ENCODE data around the gene CLTRN.

The CLTRN gene

DNA sequence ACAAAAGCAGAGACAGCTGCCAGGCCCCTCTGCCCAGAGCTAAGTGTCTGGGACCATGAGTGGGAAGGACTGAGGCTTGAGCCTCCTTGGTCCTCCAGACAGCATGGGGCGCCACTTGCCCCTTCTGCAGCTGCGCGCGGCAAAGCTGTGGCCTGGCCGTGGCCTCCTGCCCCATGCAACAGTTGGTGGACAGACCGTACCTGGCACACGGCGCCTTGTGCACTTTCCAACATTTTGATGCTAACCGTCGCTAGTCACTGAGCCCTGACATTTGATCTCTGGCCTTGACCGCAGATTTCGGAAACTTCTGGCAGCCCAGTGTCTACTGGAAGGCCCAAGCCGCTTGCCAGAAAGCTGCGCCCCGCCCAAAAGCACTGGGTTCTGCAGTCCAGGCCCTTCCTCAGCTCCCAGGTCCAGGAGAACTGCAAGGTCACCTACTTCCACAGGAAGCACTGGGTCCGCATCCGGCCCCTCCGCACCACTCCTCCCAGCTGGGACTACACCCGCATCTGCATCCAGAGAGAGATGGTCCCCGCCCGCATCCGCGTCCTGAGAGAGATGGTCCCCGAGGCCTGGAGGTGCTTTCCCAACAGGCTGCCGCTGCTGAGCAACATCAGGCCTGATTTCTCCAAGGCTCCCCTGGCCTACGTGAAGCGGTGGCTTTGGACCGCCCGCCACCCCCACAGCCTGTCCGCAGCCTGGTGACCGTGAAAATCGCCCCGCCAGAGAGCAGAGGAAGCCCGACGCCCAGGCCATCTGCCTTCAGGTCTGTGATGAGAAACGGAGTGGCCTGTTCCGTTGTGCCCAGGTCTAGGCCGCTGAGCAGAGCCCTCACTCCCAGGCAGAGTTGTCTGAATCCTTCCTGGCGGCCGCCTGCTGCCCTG lies 38.1 kb upstream of the CLTRN start:
- Histone ChIP-seq H3K4me3 (ENCODE audit: low read depth, low read length) (no peak overlapping the region), H3K27ac (ENCODE audit: extremely low read depth, low read depth, low read length) (no peak overlapping the region), H3K9me3 (ENCODE audit: control insufficient read depth, insufficient read depth, low read depth, low read length) (no peaks in the 10 kb centered on the region), H3K4me1 (ENCODE audit: control insufficient read depth, insufficient read depth, low read length) (no peaks in the 10 kb centered on the region), H3K36me3 (ENCODE audit: control insufficient read depth in 2 of 2, insufficient read depth in 1 of 2, low read length in 2 of 2) (peaks cover 10 to 31% of the 10 kb centered on the region in 2 experiments)
- TF ChIP-seq KLF16 (tag by site-specific recombination; IDR thresholded peaks at IDR 0.05), result no peak
- no peak for TF ChIP-seq ZNF776 (tag by site-specific recombination; IDR thresholded peaks at IDR 0.05; ENCODE audit: borderline replicate concordance)
- TF ChIP-seq, protein P1, sequence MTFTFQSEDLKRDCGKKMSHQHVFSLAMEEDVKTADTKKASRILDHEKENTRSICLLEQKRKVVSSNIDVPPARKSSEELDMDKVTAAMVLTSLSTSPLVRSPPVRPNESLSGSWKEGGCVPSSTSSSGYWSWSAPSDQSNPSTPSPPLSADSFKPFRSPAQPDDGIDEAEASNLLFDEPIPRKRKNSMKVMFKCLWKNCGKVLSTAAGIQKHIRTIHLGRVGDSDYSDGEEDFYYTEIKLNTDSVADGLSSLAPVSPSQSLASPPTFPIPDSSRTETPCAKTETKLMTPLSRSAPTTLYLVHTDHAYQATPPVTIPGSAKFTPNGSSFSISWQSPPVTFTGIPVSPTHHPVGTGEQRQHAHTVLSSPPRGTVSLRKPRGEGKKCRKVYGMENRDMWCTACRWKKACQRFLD (tag by site-specific recombination; IDR thresholded peaks at IDR 0.05), result no peak
- TF ChIP-seq ZNF391 (tag by site-specific recombination; IDR thresholded peaks at IDR 0.05; ENCODE audit: borderline replicate concordance, low read depth), result no peak
- TF ChIP-seq KLF10 (tag by site-specific recombination; IDR thresholded peaks at IDR 0.05), result no peak
- TF ChIP-seq ZNF146 (tag by site-specific recombination; IDR thresholded peaks at IDR 0.05), result no peak
- no peak for TF ChIP-seq KLF9 (tag by site-specific recombination; IDR thresholded peaks at IDR 0.05; ENCODE audit: low read depth)
- TF ChIP-seq, protein P2, sequence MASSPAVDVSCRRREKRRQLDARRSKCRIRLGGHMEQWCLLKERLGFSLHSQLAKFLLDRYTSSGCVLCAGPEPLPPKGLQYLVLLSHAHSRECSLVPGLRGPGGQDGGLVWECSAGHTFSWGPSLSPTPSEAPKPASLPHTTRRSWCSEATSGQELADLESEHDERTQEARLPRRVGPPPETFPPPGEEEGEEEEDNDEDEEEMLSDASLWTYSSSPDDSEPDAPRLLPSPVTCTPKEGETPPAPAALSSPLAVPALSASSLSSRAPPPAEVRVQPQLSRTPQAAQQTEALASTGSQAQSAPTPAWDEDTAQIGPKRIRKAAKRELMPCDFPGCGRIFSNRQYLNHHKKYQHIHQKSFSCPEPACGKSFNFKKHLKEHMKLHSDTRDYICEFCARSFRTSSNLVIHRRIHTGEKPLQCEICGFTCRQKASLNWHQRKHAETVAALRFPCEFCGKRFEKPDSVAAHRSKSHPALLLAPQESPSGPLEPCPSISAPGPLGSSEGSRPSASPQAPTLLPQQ (tag by site-specific recombination; IDR thresholded peaks at IDR 0.05), result no peak
- TF ChIP-seq, protein P3, sequence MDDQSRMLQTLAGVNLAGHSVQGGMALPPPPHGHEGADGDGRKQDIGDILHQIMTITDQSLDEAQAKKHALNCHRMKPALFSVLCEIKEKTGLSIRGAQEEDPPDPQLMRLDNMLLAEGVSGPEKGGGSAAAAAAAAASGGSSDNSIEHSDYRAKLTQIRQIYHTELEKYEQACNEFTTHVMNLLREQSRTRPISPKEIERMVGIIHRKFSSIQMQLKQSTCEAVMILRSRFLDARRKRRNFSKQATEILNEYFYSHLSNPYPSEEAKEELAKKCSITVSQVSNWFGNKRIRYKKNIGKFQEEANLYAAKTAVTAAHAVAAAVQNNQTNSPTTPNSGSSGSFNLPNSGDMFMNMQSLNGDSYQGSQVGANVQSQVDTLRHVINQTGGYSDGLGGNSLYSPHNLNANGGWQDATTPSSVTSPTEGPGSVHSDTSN (CRISPR knock-in tag; IDR thresholded peaks at IDR 0.05), result no peak
- TF ChIP-seq SETDB1 (IDR thresholded peaks at IDR 0.05; ENCODE audit: insufficient read length, low read length), result no peak
- CTCF ChIA-PET, result interaction anchor here (0.6 to 0.7 kb wide), 2 partner anchors 352 to 1158 kb away, joined by 3 read pairs; no protein-coding TSS in a partner anchor
- POLR2A ChIA-PET, result interaction anchor here (0.6 kb wide), 1 partner anchor 27 kb away, joined by 5 read pairs; no protein-coding TSS in a partner anchor

DNA sequence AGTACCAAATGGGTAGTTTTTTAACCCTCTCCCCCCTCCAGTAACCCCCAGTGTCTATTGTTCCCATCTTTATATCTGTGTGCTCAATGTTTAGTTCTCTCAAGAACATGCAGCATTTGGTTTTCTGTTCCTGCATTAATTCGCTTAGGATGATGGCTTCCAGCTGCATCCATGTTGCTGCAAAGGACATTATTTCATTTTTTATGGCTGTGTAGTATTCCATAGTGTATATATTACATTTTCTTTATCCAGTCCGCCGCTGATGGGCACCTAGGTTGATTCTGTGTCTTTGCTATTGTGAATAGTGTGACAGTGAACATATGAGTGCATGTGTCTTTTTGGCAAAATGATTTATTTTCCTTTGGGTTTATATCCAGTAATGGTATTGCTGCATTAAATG lies 31.9 kb upstream of the CLTRN start:
- TF ChIP-seq, protein P4, sequence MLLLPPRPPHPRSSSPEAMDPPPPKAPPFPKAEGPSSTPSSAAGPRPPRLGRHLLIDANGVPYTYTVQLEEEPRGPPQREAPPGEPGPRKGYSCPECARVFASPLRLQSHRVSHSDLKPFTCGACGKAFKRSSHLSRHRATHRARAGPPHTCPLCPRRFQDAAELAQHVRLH (tag by site-specific recombination; IDR thresholded peaks at IDR 0.05), result 0 out of 2 replicates have a peak, but pooled peaks have one; percentile 30
- TF ChIP-seq ZNF146 (tag by site-specific recombination; IDR thresholded peaks at IDR 0.05) (peak; percentile 78), TCF7L2 (IDR thresholded peaks at IDR 0.05; ENCODE audit: borderline replicate concordance, low read depth, low read length) (no peak)

DNA sequence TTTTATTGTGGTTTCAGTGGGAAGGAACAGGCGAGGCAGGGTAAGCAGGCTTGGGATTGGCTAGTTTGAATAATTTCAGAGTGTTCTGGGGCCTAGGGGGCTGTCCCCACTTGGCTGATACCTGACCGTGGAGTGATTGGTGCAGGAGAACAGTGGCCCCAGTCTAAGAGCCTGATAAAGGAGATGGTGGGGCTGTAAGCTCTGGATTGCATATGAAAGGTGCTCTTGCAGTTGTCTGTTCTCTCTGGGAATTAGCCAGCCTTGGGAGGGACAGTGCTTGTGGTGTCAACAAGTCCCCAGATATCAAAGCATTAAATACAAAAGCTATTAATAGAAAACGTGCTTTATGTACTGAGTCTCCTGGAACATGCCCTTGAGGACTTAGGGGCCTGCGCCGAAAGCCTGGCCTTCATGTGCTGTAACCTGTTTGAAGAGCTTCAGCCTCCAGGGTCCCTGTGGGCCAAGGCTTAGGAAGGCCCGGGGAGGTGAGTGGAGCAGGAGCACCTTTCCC lies 30.4 kb upstream of the CLTRN start:
- Histone ChIP-seq H3K4me1 (ENCODE audit: control insufficient read depth, insufficient read depth, low read length) (no peaks in the 10 kb centered on the region), H3K27ac (ENCODE audit: extremely low read depth, low read depth, low read length) (no peak overlapping the region), H3K4me3 (ENCODE audit: low read depth, low read length) (no peak overlapping the region), H3K9me3 (ENCODE audit: control insufficient read depth, insufficient read depth, low read depth, low read length) (no peaks in the 10 kb centered on the region), H3K36me3 (ENCODE audit: control insufficient read depth in 2 of 2, insufficient read depth in 1 of 2, low read length in 2 of 2) (peaks cover 46 to 71% of the 10 kb centered on the region in 2 experiments)
- CTCF ChIA-PET, result no interaction called here
- POLR2A ChIA-PET, result no interaction called here
- TF ChIP-seq ZNF549 (tag by site-specific recombination; IDR thresholded peaks at IDR 0.05) (no peak), ZNF426 (tag by site-specific recombination; IDR thresholded peaks at IDR 0.05) (no peak), ZNF350 (tag by site-specific recombination; IDR thresholded peaks at IDR 0.05) (no peak), ZNF548 (tag by site-specific recombination; IDR thresholded peaks at IDR 0.05) (no peak), GLI2 (tag by site-specific recombination; IDR thresholded peaks at IDR 0.05; ENCODE audit: borderline replicate concordance, low read depth) (no peak), ZNF248 (tag by site-specific recombination; IDR thresholded peaks at IDR 0.05) (no peak), ZNF2 (tag by site-specific recombination; IDR thresholded peaks at IDR 0.05) (no peak), ZNF10 (tag by site-specific recombination; IDR thresholded peaks at IDR 0.05) (no peak), ZNF596 (tag by site-specific recombination; IDR thresholded peaks at IDR 0.05) (no peak), ZNF621 (tag by site-specific recombination; IDR thresholded peaks at IDR 0.05) (no peak)
- TF ChIP-seq, protein P5, sequence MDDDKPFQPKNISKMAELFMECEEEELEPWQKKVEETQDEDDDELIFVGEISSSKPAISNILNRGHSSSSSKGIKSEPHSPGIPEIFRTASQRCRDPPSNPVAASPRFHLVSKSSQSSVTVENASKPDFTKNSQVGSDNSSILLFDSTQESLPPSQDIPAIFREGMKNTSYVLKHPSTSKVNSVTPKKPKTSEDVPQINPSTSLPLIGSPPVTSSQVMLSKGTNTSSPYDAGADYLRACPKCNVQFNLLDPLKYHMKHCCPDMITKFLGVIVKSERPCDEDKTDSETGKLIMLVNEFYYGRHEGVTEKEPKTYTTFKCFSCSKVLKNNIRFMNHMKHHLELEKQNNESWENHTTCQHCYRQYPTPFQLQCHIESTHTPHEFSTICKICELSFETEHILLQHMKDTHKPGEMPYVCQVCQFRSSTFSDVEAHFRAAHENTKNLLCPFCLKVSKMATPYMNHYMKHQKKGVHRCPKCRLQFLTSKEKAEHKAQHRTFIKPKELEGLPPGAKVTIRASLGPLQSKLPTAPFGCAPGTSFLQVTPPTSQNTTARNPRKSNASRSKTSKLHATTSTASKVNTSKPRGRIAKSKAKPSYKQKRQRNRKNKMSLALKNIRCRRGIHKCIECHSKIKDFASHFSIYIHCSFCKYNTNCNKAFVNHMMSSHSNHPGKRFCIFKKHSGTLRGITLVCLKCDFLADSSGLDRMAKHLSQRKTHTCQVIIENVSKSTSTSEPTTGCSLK (tag by site-specific recombination; IDR thresholded peaks at IDR 0.05), result no peak

More for the DNA sequence above, 31.9 kb upstream of the CLTRN start:
- H3K36me3 ChIP-seq (ENCODE audit: control insufficient read depth in 2 of 2, insufficient read depth in 1 of 2, low read length in 2 of 2), result peaks cover 39 to 68% of the 10 kb centered on the region in 2 experiments
- no peak overlapping the region for H3K27ac ChIP-seq (ENCODE audit: extremely low read depth, low read depth, low read length)
- H3K4me1 ChIP-seq (ENCODE audit: control insufficient read depth, insufficient read depth, low read length), result no peaks in the 10 kb centered on the region
- POLR2A ChIA-PET, result no interaction called here
- H3K9me3 ChIP-seq (ENCODE audit: control insufficient read depth, insufficient read depth, low read depth, low read length), result no peaks in the 10 kb centered on the region
- CTCF ChIA-PET, result interaction anchor here (4.7 kb wide), 1 partner anchor 9 kb away, joined by 24 read pairs; no protein-coding TSS in a partner anchor
- H3K4me3 ChIP-seq (ENCODE audit: low read depth, low read length), result no peak overlapping the region
